Loucy (cell line): ENCODE results near the gene ALDH1A2.
A peak's percentile ranks its signal among the peaks of the same experiment; 100 is the strongest.

ENCODE experiments used
- H2AFZ ChIP-seq: fragments of 200-600 bp; sonication (generic); 2 replicates; pipeline ENCODE4 v1.6.0; 2016; ENCODE audit warnings: antibody characterized with exemption, mild to moderate bottlenecking, low read length, moderate library complexity
- H3F3A ChIP-seq: fragments of 200-600 bp; 2 replicates; pipeline ENCODE4 v1.6.0; 2016; ENCODE audit warnings: antibody characterized with exemption, low read depth, mild to moderate bottlenecking
- H3K27me3 ChIP-seq: fragments of 200-600 bp; sonication (generic); 2 replicates; pipeline ENCODE4 v1.6.1; 2014; ENCODE audit warnings: low read length, mild to moderate bottlenecking; ENCODE audit not compliant: insufficient read depth, poor library complexity, severe bottlenecking
- H3K36me3 ChIP-seq: fragments of 200-600 bp; sonication (generic); 2 replicates; pipeline ENCODE4 v1.6.1; 2016; ENCODE audit warnings: low read length; ENCODE audit not compliant: insufficient read depth
- H3K4me1 ChIP-seq: fragments of 200-600 bp; sonication (generic); 2 replicates; pipeline ENCODE4 v1.5.1; 2014; ENCODE audit warnings: low read length, mild to moderate bottlenecking; ENCODE audit not compliant: insufficient read depth, poor library complexity, severe bottlenecking
- H3K4me2 ChIP-seq: fragments of 200-600 bp; sonication (generic); 2 replicates; pipeline ENCODE4 v1.6.0; 2014; ENCODE audit warnings: antibody characterized with exemption, low read length, low read depth, mild to moderate bottlenecking; ENCODE audit not compliant: poor library complexity, severe bottlenecking
- H3K4me3 ChIP-seq: fragments of 200-600 bp; sonication (generic); 2 replicates; pipeline ENCODE4 v1.5.1; 2014; ENCODE audit warnings: low read length, mild to moderate bottlenecking, mixed read lengths; ENCODE audit not compliant: poor library complexity, severe bottlenecking
- H3K79me2 ChIP-seq: fragments of 200-600 bp; sonication (generic); 2 replicates; pipeline ENCODE4 v1.6.1; 2014; ENCODE audit warnings: low read length; ENCODE audit not compliant: insufficient read depth
- H3K9ac ChIP-seq: fragments of 200-600 bp; sonication (generic); 2 replicates; pipeline ENCODE4 v1.6.0; 2014; ENCODE audit warnings: mild to moderate bottlenecking, low read depth, low read length, moderate library complexity; ENCODE audit not compliant: poor library complexity, severe bottlenecking
- H3K9me2 ChIP-seq: fragments of 200-600 bp; sonication (generic); replicated peaks from 2 replicates; pipeline ENCODE4 v1.6.1; 2016; ENCODE audit warnings: low read depth, low read length, mixed read lengths
- H3K9me3 ChIP-seq: fragments of 200-600 bp; sonication (generic); 2 replicates; pipeline ENCODE4 v1.6.1; 2014; ENCODE audit warnings: mild to moderate bottlenecking, antibody characterized with exemption, low read length, low read depth; ENCODE audit not compliant: insufficient read depth
- H4K20me1 ChIP-seq: fragments of 200-600 bp; sonication (generic); 2 replicates; pipeline ENCODE4 v1.6.0; 2014; ENCODE audit warnings: antibody characterized with exemption, low read length, mild to moderate bottlenecking; ENCODE audit not compliant: insufficient read depth, poor library complexity, severe bottlenecking
- EZH2phosphoT487 ChIP-seq: fragments of 200-600 bp; IDR thresholded peaks from 2 replicates; pipeline ENCODE4 v1.6.1; 2018; ENCODE audit warnings: antibody characterized with exemption, mild to moderate bottlenecking, moderate library complexity, borderline replicate concordance
- TF ChIP-seq, protein P1 (sequence below): fragments of 200-600 bp; sonication (generic); conservative IDR thresholded peaks from 2 replicates; pipeline ENCODE4 v1.5.1; 2014; ENCODE audit warnings: mild to moderate bottlenecking, antibody characterized with exemption, low read length

The ALDH1A2 gene

GRCh38 chr15:57916695-57917094, 148.8 kb downstream of the ALDH1A2 start:
- Histone ChIP-seq H3K79me2 (no peaks in the 10 kb centered on the region), H3K9me2 (no peaks in the 10 kb centered on the region), H3K27me3 (no peaks in the 10 kb centered on the region), H4K20me1 (no peaks in the 10 kb centered on the region), H3K4me1 (peaks cover 27% of the 10 kb centered on the region), H3K4me3 (no peak overlapping the region), H2AFZ (no peak overlapping the region), H3K9ac (no peak overlapping the region), H3K9me3 (no peaks in the 10 kb centered on the region), H3K4me2 (no peak overlapping the region), H3K36me3 (no peaks in the 10 kb centered on the region), H3F3A (peaks cover 7% of the 10 kb centered on the region; the same call in 1 of the 2 replicates)
- TF ChIP-seq, protein P1, sequence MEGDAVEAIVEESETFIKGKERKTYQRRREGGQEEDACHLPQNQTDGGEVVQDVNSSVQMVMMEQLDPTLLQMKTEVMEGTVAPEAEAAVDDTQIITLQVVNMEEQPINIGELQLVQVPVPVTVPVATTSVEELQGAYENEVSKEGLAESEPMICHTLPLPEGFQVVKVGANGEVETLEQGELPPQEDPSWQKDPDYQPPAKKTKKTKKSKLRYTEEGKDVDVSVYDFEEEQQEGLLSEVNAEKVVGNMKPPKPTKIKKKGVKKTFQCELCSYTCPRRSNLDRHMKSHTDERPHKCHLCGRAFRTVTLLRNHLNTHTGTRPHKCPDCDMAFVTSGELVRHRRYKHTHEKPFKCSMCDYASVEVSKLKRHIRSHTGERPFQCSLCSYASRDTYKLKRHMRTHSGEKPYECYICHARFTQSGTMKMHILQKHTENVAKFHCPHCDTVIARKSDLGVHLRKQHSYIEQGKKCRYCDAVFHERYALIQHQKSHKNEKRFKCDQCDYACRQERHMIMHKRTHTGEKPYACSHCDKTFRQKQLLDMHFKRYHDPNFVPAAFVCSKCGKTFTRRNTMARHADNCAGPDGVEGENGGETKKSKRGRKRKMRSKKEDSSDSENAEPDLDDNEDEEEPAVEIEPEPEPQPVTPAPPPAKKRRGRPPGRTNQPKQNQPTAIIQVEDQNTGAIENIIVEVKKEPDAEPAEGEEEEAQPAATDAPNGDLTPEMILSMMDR, result no peak
- TF ChIP-seq EZH2phosphoT487, result no peak

DNA sequence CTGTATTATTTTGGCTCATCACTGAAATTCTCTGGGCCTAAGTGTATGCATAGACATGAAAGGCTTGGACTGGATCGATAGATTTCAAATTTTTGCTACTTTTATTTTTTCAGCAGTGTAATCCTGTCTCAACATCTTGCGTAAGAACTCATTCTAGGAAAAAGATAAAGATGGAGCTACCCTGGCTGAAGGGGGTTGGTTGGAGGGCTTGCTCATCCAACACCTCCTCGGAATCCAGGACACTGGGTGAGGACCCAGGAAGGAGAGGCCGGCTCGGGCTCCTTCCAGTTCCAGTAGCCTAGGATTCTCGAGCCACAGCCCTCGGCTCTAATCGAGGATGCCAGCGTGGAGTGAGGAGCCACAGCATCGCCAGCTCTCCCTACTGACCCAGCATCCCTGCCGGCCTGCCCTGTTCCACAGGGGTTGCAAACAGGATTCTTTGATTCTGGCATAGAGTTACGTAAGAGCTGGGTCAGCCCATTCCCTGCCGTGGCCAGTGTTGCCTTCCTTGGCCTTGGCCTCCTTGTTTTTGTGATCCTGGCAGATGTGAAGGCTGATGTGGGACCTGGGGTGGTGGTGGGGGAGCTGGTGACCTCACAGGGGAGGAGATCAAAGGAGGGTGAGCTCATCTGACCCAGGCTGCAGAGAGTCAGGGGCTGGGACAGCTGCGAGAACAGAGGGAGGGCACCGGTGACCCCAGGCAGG, 149.5 kb downstream of the ALDH1A2 start:
- Histone ChIP-seq H3K79me2 (no peaks in the 10 kb centered on the region), H3K9me2 (no peaks in the 10 kb centered on the region), H4K20me1 (no peaks in the 10 kb centered on the region), H3K4me2 (peak overlapping the region; percentile 65), H3K27me3 (no peaks in the 10 kb centered on the region), H3K4me3 (no peak overlapping the region), H3K36me3 (no peaks in the 10 kb centered on the region), H3F3A (peaks cover 7% of the 10 kb centered on the region; the same call in 1 of the 2 replicates), H3K9ac (peak overlapping the region; percentile 46), H3K9me3 (no peaks in the 10 kb centered on the region), H2AFZ (no peak overlapping the region), H3K4me1 (peaks cover 27% of the 10 kb centered on the region)
- TF ChIP-seq, protein P1, result no peak
- TF ChIP-seq EZH2phosphoT487, result no peak

DNA sequence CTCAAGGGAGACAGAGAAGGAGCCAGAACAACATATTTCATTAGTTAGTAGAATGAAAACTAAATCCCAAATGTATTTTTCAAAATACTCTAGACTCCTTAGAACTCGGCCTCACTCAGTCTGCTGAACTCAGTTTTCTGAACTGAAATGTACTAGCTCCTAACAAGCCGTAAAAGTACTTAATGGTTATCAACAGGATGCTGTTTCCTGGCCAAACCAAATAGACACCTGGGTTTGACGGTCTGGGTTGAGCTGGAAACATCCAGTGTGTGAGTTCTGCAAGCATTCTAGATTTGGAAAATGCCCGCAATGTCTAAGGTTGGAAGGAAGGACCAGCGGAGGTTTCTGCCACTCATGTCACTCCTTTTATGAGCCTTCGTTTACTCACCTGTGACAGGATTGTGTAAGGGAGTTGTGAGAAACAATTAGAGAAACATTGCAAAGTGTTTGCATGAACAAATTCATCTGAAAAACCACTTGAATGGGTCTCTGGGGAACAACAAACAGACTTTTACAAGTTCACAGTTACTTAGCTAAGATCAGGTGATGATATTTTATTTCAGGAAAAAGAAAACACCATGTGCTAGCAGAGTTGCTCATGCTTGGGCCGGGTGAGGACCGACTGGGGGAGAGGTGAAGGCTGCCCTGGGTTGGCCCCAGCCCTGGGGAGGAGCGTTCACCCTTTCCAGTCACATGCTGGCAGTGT, 151.0 kb downstream of the ALDH1A2 start:
- no peaks in the 10 kb centered on the region for H3K9me2 ChIP-seq

More for the DNA sequence above, 151.0 kb downstream of the ALDH1A2 start:
- TF ChIP-seq EZH2phosphoT487, result no peak
- TF ChIP-seq, protein P1, result no peak
- peaks cover 7% of the 10 kb centered on the region; the same call in 1 of the 2 replicates for H3F3A ChIP-seq
- no peaks in the 10 kb centered on the region for H4K20me1 ChIP-seq
- H2AFZ ChIP-seq, result peak overlapping the region; percentile 64; the same call in 1 of the 2 replicates
- H3K4me2 ChIP-seq, result peak overlapping the region; percentile 65
- no peaks in the 10 kb centered on the region for H3K36me3 ChIP-seq
- no peaks in the 10 kb centered on the region for H3K79me2 ChIP-seq
- H3K9ac ChIP-seq, result peak overlapping the region; percentile 46
- H3K9me3 ChIP-seq, result no peaks in the 10 kb centered on the region
- peaks cover 27% of the 10 kb centered on the region for H3K4me1 ChIP-seq
- H3K27me3 ChIP-seq, result no peaks in the 10 kb centered on the region
- peak overlapping the region; percentile 42 for H3K4me3 ChIP-seq
